Fibroblast of lung (primary cell): Measurements from ENCODE around the gene SLC16A1. TPM values are rescaled to one million over a fixed set of nuclear protein-coding genes. Genes with fewer than 3 reads are reported as not detected.
A peak's percentile ranks its signal among the peaks of the same experiment; 100 is the strongest.
"Not testable (repeated sequence)": the region's sequence is repeated elsewhere in the genome, so short reads cannot be mapped to it uniquely, and the experiment has no call there.

ENCODE experiments used
- DNase-seq, 2 donors: peaks; one replicate each; pipeline versions ENCODE4 v3.0.0 to v3.0.0-alpha.2; 2010; ENCODE audit warnings: low read depth in 2 of 2
- H2AFZ ChIP-seq: 2 replicates; pipeline ENCODE4 v1.5.1; 2012; ENCODE audit warnings: low read length, control low read depth, inconsistent platforms
- H3K27ac ChIP-seq: 2 replicates; pipeline ENCODE4 v1.5.1; 2011; ENCODE audit warnings: low read length, control low read depth; ENCODE audit not compliant: insufficient read depth
- H3K27me3 ChIP-seq: 2 replicates; pipeline ENCODE4 v1.5.1; 2011; ENCODE audit warnings: mild to moderate bottlenecking, low read length; ENCODE audit not compliant: control insufficient read depth, insufficient read depth
- H3K36me3 ChIP-seq: 2 replicates; pipeline ENCODE4 v1.5.1; 2011; ENCODE audit warnings: low read length; ENCODE audit not compliant: control insufficient read depth, insufficient read depth
- H3K4me1 ChIP-seq: 2 replicates; pipeline ENCODE4 v1.5.1; 2011; ENCODE audit warnings: low read length; ENCODE audit not compliant: control insufficient read depth, insufficient read depth; ENCODE audit errors: extremely low read depth
- H3K4me2 ChIP-seq: 2 replicates; pipeline ENCODE4 v1.5.1; 2011; ENCODE audit warnings: low read length, control low read depth; ENCODE audit not compliant: insufficient read depth; ENCODE audit errors: extremely low read depth
- H3K4me3 ChIP-seq, 4 experiments: fragments of 200-600 bp in 1 of 4; sonication (generic) in 1 of 4; replicated peaks in 1 of 4; 2 replicates each; pipeline ENCODE4 v1.5.1; 2011 to 2016; ENCODE audit warnings: low read length in 4 of 4, low read depth in 3 of 4, mild to moderate bottlenecking in 3 of 4, control low read depth in 2 of 4, inconsistent platforms in 1 of 4, mixed read lengths in 1 of 4; ENCODE audit not compliant: insufficient read depth in 1 of 4; ENCODE audit errors: control extremely low read depth in 1 of 4
- H3K79me2 ChIP-seq: 2 replicates; pipeline ENCODE4 v1.5.1; 2012; ENCODE audit warnings: mild to moderate bottlenecking, low read length, inconsistent platforms; ENCODE audit not compliant: control insufficient read depth, insufficient read depth
- H3K9ac ChIP-seq: 2 replicates; pipeline ENCODE4 v1.5.1; 2011; ENCODE audit warnings: mild to moderate bottlenecking, low read length, control low read depth; ENCODE audit not compliant: insufficient read depth
- H3K9me3 ChIP-seq: 2 replicates; pipeline ENCODE4 v1.5.1; 2012; ENCODE audit warnings: low read depth, low read length; ENCODE audit not compliant: control insufficient read depth, insufficient read depth
- H4K20me1 ChIP-seq: 2 replicates; pipeline ENCODE4 v1.5.1; 2011; ENCODE audit warnings: low read length; ENCODE audit not compliant: control insufficient read depth, insufficient read depth; ENCODE audit errors: extremely low read depth
- EZH2 ChIP-seq: IDR thresholded peaks from 2 replicates; pipeline ENCODE4 v1.5.1; 2012; ENCODE audit warnings: low read length, control low read depth, mild to moderate bottlenecking; ENCODE audit errors: missing control alignments
- polyA plus RNA-seq, 2 donors: library from polyadenylated mRNA; depleted of rRNA in 1 of 2; stranded (reverse) in 1 of 2; unstranded in 1 of 2; fragments of >200 nt; gene quantifications; 2 replicates each; pipeline ENCODE4 v1.2.1, GENCODE V29; 2011 to 2012; ENCODE audit warnings: missing spikeins in 1 of 2
- total RNA-seq: library from RNA; depleted of rRNA; stranded (reverse); fragments of >200 nt; gene quantifications from 2 replicates; pipeline ENCODE4 v1.2.1, GENCODE V29; 2014
- TF ChIP-seq, protein P1 (sequence below), 2 donors: IDR thresholded peaks in 1 of 2; conservative IDR thresholded peaks in 1 of 2; 1 replicate in 1 of 2; 2 replicates in 1 of 2; pipeline ENCODE4 v1.5.1; 2011 to 2012; ENCODE audit warnings: low read length in 2 of 2, control low read depth in 1 of 2, inconsistent platforms in 1 of 2, low read depth in 1 of 2, mild to moderate bottlenecking in 1 of 2

Gene SLC16A1
- total and polyA plus RNA-seq, 2 donors (not counting 1 experiment from before 2014, with no cell fraction given): 51.3 to 59.1 TPM

DNA sequence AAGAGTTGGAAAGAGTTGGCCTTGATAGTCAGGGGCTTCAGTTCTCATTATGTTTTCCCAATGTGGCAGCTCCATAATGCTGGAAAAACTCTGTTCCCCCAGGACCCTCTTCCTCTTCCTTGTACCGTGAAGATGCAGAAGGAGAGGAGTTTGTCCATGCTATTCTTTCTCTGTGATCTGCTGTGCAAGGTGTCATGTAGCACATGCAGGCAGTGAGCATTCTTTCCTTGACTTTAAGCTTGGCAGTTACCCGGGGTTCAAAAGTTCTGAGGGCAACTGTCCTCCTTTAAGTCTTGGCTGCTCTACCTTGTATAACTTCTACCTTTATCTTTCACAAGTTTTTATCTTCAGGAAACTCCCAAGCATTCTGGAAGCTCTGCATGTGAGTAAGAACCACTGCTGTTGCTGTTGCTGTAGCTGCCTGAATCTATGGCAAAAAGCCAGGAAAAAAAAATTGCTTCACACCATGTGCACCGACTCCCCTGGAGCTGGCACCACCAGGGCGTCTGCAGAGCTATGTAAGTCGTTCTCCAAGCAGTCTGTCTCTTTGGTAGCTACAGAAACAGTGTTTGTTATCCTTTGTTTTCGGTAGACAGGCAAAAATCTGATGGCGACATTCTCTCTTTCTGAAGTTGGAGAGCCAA is 42.7 kb upstream of the SLC16A1 start:
- Histone ChIP-seq H3K9ac (no peak overlapping the region), H3K4me1 (no peaks in the 10 kb centered on the region), H2AFZ (no peak overlapping the region), H3K79me2 (no peaks in the 10 kb centered on the region), H3K4me3 (no peak overlapping the region), H3K9me3 (no peaks in the 10 kb centered on the region), H3K27ac (no peak overlapping the region), H4K20me1 (no peaks in the 10 kb centered on the region), H3K36me3 (peaks cover 2% of the 10 kb centered on the region), H3K27me3 (no peaks in the 10 kb centered on the region), H3K4me2 (no peak overlapping the region)
- DNase-seq: peak; percentile 76 to 82
- TF ChIP-seq, protein P1, sequence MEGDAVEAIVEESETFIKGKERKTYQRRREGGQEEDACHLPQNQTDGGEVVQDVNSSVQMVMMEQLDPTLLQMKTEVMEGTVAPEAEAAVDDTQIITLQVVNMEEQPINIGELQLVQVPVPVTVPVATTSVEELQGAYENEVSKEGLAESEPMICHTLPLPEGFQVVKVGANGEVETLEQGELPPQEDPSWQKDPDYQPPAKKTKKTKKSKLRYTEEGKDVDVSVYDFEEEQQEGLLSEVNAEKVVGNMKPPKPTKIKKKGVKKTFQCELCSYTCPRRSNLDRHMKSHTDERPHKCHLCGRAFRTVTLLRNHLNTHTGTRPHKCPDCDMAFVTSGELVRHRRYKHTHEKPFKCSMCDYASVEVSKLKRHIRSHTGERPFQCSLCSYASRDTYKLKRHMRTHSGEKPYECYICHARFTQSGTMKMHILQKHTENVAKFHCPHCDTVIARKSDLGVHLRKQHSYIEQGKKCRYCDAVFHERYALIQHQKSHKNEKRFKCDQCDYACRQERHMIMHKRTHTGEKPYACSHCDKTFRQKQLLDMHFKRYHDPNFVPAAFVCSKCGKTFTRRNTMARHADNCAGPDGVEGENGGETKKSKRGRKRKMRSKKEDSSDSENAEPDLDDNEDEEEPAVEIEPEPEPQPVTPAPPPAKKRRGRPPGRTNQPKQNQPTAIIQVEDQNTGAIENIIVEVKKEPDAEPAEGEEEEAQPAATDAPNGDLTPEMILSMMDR (conservative IDR thresholded peaks at IDR 0.05 in 1 of 2, IDR thresholded peaks at IDR 0.05 in 1 of 2; ENCODE audit: low read depth in 1 of 2, low read length in 2 of 2): no peak

DNA sequence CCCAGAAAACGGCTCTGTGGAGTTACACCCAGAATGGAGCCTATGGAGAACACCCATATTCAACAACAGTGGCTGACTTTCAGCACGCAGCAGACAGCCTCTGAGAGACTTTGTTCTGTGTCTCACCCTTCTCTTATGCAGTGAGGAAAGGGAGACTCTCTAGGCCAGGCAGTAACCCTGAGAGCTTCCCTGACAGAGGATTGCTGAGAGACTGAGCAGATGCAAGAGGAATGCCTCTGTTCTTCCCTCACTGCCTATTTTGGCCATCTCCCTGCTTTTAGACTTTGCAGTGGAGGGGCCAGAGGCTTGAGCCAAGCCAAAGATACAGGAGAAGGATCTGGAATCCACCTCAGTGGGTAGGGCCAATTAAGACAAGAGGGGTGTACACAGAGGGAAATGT is 41.8 kb upstream of the SLC16A1 start:
- Histone ChIP-seq H3K4me2 (no peak overlapping the region), H3K79me2 (no peaks in the 10 kb centered on the region), H2AFZ (no peak overlapping the region), H3K9ac (no peak overlapping the region), H3K9me3 (no peaks in the 10 kb centered on the region), H3K4me1 (no peaks in the 10 kb centered on the region), H4K20me1 (no peaks in the 10 kb centered on the region), H3K27me3 (no peaks in the 10 kb centered on the region), H3K4me3 (no peak overlapping the region), H3K27ac (no peak overlapping the region), H3K36me3 (peaks cover 2% of the 10 kb centered on the region)
- peak in 1 of 2 donors; percentile 25 for DNase-seq
- TF ChIP-seq, protein P1 (conservative IDR thresholded peaks at IDR 0.05 in 1 of 2, IDR thresholded peaks at IDR 0.05 in 1 of 2; ENCODE audit: low read depth in 1 of 2, low read length in 2 of 2): no peak
- no peak for TF ChIP-seq EZH2

DNA sequence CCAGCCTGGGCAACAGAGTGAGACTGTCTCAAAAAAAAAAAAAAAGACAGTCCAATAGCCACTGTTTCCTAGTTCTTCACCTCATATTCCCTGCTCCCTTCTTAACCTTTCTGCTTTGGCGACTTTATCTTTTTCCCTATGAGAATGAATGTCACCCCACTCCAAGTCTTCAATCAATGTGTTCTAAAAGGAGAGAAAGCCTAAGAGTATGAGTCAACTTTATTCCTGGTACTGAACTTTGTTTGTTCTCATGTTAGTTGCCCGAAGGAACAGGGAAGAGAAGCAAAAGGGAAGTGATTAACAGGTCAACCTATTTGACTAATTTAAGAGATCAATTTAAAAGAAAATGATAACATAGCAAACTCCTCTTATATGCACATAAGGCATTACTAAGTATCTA is 39.9 kb upstream of the SLC16A1 start:
- Histone ChIP-seq H3K4me2 (no peak overlapping the region), H4K20me1 (no peaks in the 10 kb centered on the region), H3K4me1 (no peaks in the 10 kb centered on the region), H3K4me3 (no peak overlapping the region), H3K79me2 (no peaks in the 10 kb centered on the region), H3K9me3 (no peaks in the 10 kb centered on the region), H3K27me3 (no peaks in the 10 kb centered on the region), H3K36me3 (peaks cover 2% of the 10 kb centered on the region), H3K9ac (no peak overlapping the region), H3K27ac (no peak overlapping the region), H2AFZ (no peak overlapping the region)
- DNase-seq: peak in 1 of 2 donors; percentile 22
- TF ChIP-seq EZH2: no peak
- TF ChIP-seq, protein P1 (conservative IDR thresholded peaks at IDR 0.05 in 1 of 2, IDR thresholded peaks at IDR 0.05 in 1 of 2; ENCODE audit: low read depth in 1 of 2, low read length in 2 of 2): no peak

DNA sequence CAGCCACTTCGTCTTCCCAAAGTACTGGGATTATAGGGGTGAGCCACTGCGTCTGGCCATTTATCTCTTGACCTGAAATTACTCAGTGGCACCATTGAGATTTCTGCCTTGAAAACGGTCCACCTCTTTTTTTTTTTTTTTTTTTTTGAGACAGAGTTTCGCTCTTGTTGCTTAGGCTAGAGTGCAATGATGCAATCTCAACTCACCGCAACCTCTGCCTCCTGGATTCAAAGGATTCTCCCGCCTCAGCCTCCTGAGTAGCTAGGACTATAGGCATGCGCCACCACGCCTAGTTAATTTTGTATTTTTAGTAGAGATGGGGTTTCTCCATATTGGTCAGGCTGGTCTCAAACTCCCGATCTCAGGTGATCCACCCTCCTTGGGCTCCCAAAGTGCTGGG is 39.0 kb upstream of the SLC16A1 start:
- H2AFZ ChIP-seq, H3K4me3 ChIP-seq, DNase-seq: not testable (repeated sequence)

More for the DNA sequence above, 39.0 kb upstream of the SLC16A1 start:
- H3K27me3 ChIP-seq, H3K79me2 ChIP-seq, H3K9me3 ChIP-seq, H3K4me2 ChIP-seq, H3K27ac ChIP-seq, H3K36me3 ChIP-seq, H3K4me1 ChIP-seq, H4K20me1 ChIP-seq, H3K9ac ChIP-seq: not testable (repeated sequence)
